ENCODE data around the gene HMCN2.

HMCN2 gene

GRCh38 chr9:130259044-130259443 lies 6.5 kb upstream of the HMCN2 start:
- no peak overlapping the region for H3K4me3 ChIP-seq (ENCODE audit: low read depth, low read length)
- no peak for DNase-seq (ENCODE audit: low read depth)
- no peak for TF ChIP-seq CTCF (IDR thresholded peaks at IDR 0.05; ENCODE audit: insufficient read depth, low read depth, low read length, missing control alignments)

GRCh38 chr9:130260816-130261765 lies 4.5 kb upstream of the HMCN2 start:
- no peak for DNase-seq (ENCODE audit: low read depth)
- no peak for TF ChIP-seq CTCF (IDR thresholded peaks at IDR 0.05; ENCODE audit: insufficient read depth, low read depth, low read length, missing control alignments)
- H3K4me3 ChIP-seq (ENCODE audit: low read depth, low read length) = no peak overlapping the region

GRCh38 chr9:130262061-130262745 lies 3.4 kb upstream of the HMCN2 start:
- no peak for DNase-seq (ENCODE audit: low read depth)
- no peak overlapping the region for H3K4me3 ChIP-seq (ENCODE audit: low read depth, low read length)
- TF ChIP-seq CTCF (IDR thresholded peaks at IDR 0.05; ENCODE audit: insufficient read depth, low read depth, low read length, missing control alignments) = no peak

GRCh38 chr9:130262771-130263170 lies 2.8 kb upstream of the HMCN2 start:
- DNase-seq (ENCODE audit: low read depth) = no peak
- no peak overlapping the region for H3K4me3 ChIP-seq (ENCODE audit: low read depth, low read length)
- TF ChIP-seq CTCF (IDR thresholded peaks at IDR 0.05; ENCODE audit: insufficient read depth, low read depth, low read length, missing control alignments) = no peak

- TF ChIP-seq CTCF (IDR thresholded peaks at IDR 0.05; ENCODE audit: insufficient read depth, low read depth, low read length, missing control alignments) = no peak
- DNase-seq (ENCODE audit: low read depth) = no peak
- H3K4me3 ChIP-seq (ENCODE audit: low read depth, low read length) = no peak overlapping the region
Measured at GRCh38 chr9:130263601-130264413, 1.8 kb upstream of the HMCN2 start.

- H3K4me3 ChIP-seq (ENCODE audit: low read depth, low read length) = no peak overlapping the region
- DNase-seq (ENCODE audit: low read depth) = no peak
- no peak for TF ChIP-seq CTCF (IDR thresholded peaks at IDR 0.05; ENCODE audit: insufficient read depth, low read depth, low read length, missing control alignments)
Measured at GRCh38 chr9:130264414-130265350, 878 bp upstream of the HMCN2 start.

Measured in GM12865 (cell line).